ENCODE results near the gene NAP1L4. TPM values are rescaled to one million over a fixed set of nuclear protein-coding genes. Genes with fewer than 3 reads are reported as not detected.
"Not testable (repeated sequence)": the region's sequence is repeated elsewhere in the genome, so short reads cannot be mapped to it uniquely, and the experiment has no call there.

NAP1L4 gene
- total and polyA plus RNA-seq, 2 donors = 133 to 157 TPM

GRCh38 chr11:2938458-2939418 lies 53.4 kb downstream of the NAP1L4 start:
- H3K27ac ChIP-seq (ENCODE audit: low read depth in 1 of 2, low read length in 1 of 2); H3K4me3 ChIP-seq (ENCODE audit: low read length in 2 of 2); H3K4me1 ChIP-seq (ENCODE audit: control insufficient read depth in 2 of 2, insufficient read depth in 2 of 2, low read length in 2 of 2); H3K36me3 ChIP-seq (ENCODE audit: control insufficient read depth in 2 of 2, insufficient read depth in 2 of 2, low read length in 1 of 2); DNase-seq (ENCODE audit: low read depth in 6 of 9, low spot score in 9 of 9); H3K27me3 ChIP-seq (ENCODE audit: control insufficient read depth in 2 of 2, insufficient read depth in 1 of 2, low read length in 1 of 2): not testable (repeated sequence)
- WGBS = 93% methylated on average over 20 of the region's 20 CpGs
- H3K9me3 ChIP-seq (ENCODE audit: control insufficient read depth in 2 of 2, insufficient read depth in 1 of 2, low read length in 1 of 2) = peaks cover 12 to 27% of the 10 kb centered on the region in 2 donors

- not testable (repeated sequence) for H3K36me3 ChIP-seq (ENCODE audit: control insufficient read depth in 2 of 2, insufficient read depth in 2 of 2, low read length in 1 of 2); H3K27me3 ChIP-seq (ENCODE audit: control insufficient read depth in 2 of 2, insufficient read depth in 1 of 2, low read length in 1 of 2); H3K27ac ChIP-seq (ENCODE audit: low read depth in 1 of 2, low read length in 1 of 2); H3K4me1 ChIP-seq (ENCODE audit: control insufficient read depth in 2 of 2, insufficient read depth in 2 of 2, low read length in 2 of 2); H3K4me3 ChIP-seq (ENCODE audit: low read length in 2 of 2); DNase-seq (ENCODE audit: low read depth in 6 of 9, low spot score in 9 of 9)
- WGBS = 92% methylated on average over 31 of the region's 32 CpGs
- H3K9me3 ChIP-seq (ENCODE audit: control insufficient read depth in 2 of 2, insufficient read depth in 1 of 2, low read length in 1 of 2) = peaks cover 12 to 27% of the 10 kb centered on the region in 2 donors
Observed at GRCh38 chr11:2937641-2938457, 54.3 kb downstream of the NAP1L4 start.

DNA sequence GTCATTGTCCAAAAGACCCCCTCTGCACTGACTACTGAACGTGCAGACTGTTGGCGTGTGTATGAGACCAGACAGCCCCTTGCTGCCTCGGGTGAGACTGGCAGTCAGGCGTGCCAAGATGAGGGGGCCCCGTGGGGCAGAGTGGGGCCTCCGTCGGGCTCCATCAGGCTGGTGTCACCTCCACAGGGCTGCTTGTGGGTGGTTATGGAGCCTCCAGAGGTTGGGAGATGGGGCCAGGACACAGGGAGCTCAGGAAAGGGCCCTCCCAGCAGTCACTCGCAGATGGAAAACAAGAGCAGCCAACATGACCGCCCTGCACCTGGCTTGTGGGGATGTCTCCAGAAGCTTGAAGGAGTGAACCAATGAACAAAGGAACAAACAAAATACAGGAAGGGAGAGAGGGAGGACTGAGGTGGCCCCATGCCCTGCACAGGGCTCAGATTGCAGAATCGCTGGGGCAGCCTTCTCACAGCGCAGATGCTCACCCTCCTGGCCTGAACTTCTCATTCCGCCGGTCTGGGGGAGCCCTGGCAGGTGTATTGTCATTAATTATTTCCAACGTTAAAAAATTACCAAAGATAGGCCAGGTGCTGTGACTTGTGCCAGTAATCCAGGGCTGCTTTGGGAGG lies 57.4 kb downstream of the NAP1L4 start:
- H3K4me1 ChIP-seq (ENCODE audit: control insufficient read depth in 2 of 2, insufficient read depth in 2 of 2, low read length in 2 of 2) = peaks cover 0 to 12% of the 10 kb centered on the region in 2 donors
- H3K9me3 ChIP-seq (ENCODE audit: control insufficient read depth in 2 of 2, insufficient read depth in 1 of 2, low read length in 1 of 2) = peaks cover 9 to 22% of the 10 kb centered on the region in 2 donors
- no peaks in the 10 kb centered on the region for H3K36me3 ChIP-seq (ENCODE audit: control insufficient read depth in 2 of 2, insufficient read depth in 2 of 2, low read length in 1 of 2)
- H3K27me3 ChIP-seq (ENCODE audit: control insufficient read depth in 2 of 2, insufficient read depth in 1 of 2, low read length in 1 of 2) = peaks cover 19 to 38% of the 10 kb centered on the region in 2 donors
- H3K27ac ChIP-seq (ENCODE audit: low read depth in 1 of 2, low read length in 1 of 2) = no peak overlapping the region
- no peak for DNase-seq (ENCODE audit: low read depth in 6 of 9, low spot score in 9 of 9)
- H3K4me3 ChIP-seq (ENCODE audit: low read length in 2 of 2) = no peak overlapping the region
- WGBS = 94% methylated on average over 14 of the region's 14 CpGs

GRCh38 chr11:2934021-2934550 lies 58.0 kb downstream of the NAP1L4 start:
- WGBS = 96% methylated on average over 7 of the region's 7 CpGs
- no peak overlapping the region for H3K27ac ChIP-seq (ENCODE audit: low read depth in 1 of 2, low read length in 1 of 2)

GRCh38 chr11:2933375-2934020 lies 58.6 kb downstream of the NAP1L4 start:
- H3K36me3 ChIP-seq (ENCODE audit: control insufficient read depth in 2 of 2, insufficient read depth in 2 of 2, low read length in 1 of 2) = no peaks in the 10 kb centered on the region
- H3K9me3 ChIP-seq (ENCODE audit: control insufficient read depth in 2 of 2, insufficient read depth in 1 of 2, low read length in 1 of 2) = peaks cover 4 to 13% of the 10 kb centered on the region in 2 donors
- peaks cover 2 to 13% of the 10 kb centered on the region in 2 donors for H3K4me1 ChIP-seq (ENCODE audit: control insufficient read depth in 2 of 2, insufficient read depth in 2 of 2, low read length in 2 of 2)
- peak in 1 of 9 donors; percentile 36 for DNase-seq (ENCODE audit: low read depth in 6 of 9, low spot score in 9 of 9)
- peaks cover 31 to 50% of the 10 kb centered on the region in 2 donors for H3K27me3 ChIP-seq (ENCODE audit: control insufficient read depth in 2 of 2, insufficient read depth in 1 of 2, low read length in 1 of 2)
- WGBS = 43% methylated on average over 12 of the region's 12 CpGs
- H3K4me3 ChIP-seq (ENCODE audit: low read length in 2 of 2) = no peak overlapping the region
- no peak overlapping the region for H3K27ac ChIP-seq (ENCODE audit: low read depth in 1 of 2, low read length in 1 of 2)

More at GRCh38 chr11:2934021-2934550, 58.0 kb downstream of the NAP1L4 start:
- peaks cover under 1 to 13% of the 10 kb centered on the region in 2 donors for H3K4me1 ChIP-seq (ENCODE audit: control insufficient read depth in 2 of 2, insufficient read depth in 2 of 2, low read length in 2 of 2)
- H3K27me3 ChIP-seq (ENCODE audit: control insufficient read depth in 2 of 2, insufficient read depth in 1 of 2, low read length in 1 of 2) = peaks cover 25 to 44% of the 10 kb centered on the region in 2 donors
- no peak for DNase-seq (ENCODE audit: low read depth in 6 of 9, low spot score in 9 of 9)
- H3K4me3 ChIP-seq (ENCODE audit: low read length in 2 of 2) = no peak overlapping the region
- peaks cover 6 to 15% of the 10 kb centered on the region in 2 donors for H3K9me3 ChIP-seq (ENCODE audit: control insufficient read depth in 2 of 2, insufficient read depth in 1 of 2, low read length in 1 of 2)
- no peaks in the 10 kb centered on the region for H3K36me3 ChIP-seq (ENCODE audit: control insufficient read depth in 2 of 2, insufficient read depth in 2 of 2, low read length in 1 of 2)

- no peak for DNase-seq (ENCODE audit: low read depth in 6 of 9, low spot score in 9 of 9)
- peaks cover 4 to 13% of the 10 kb centered on the region in 2 donors for H3K9me3 ChIP-seq (ENCODE audit: control insufficient read depth in 2 of 2, insufficient read depth in 1 of 2, low read length in 1 of 2)
- peaks cover 2 to 13% of the 10 kb centered on the region in 2 donors for H3K4me1 ChIP-seq (ENCODE audit: control insufficient read depth in 2 of 2, insufficient read depth in 2 of 2, low read length in 2 of 2)
- WGBS = 73% methylated on average over 15 of the region's 15 CpGs
- peaks cover 37 to 57% of the 10 kb centered on the region in 2 donors for H3K27me3 ChIP-seq (ENCODE audit: control insufficient read depth in 2 of 2, insufficient read depth in 1 of 2, low read length in 1 of 2)
- no peak overlapping the region for H3K27ac ChIP-seq (ENCODE audit: low read depth in 1 of 2, low read length in 1 of 2)
- H3K36me3 ChIP-seq (ENCODE audit: control insufficient read depth in 2 of 2, insufficient read depth in 2 of 2, low read length in 1 of 2) = no peaks in the 10 kb centered on the region
- H3K4me3 ChIP-seq (ENCODE audit: low read length in 2 of 2) = no peak overlapping the region
Observed at GRCh38 chr11:2932850-2933251, 59.3 kb downstream of the NAP1L4 start.

GRCh38 chr11:2931771-2932738 lies 60.1 kb downstream of the NAP1L4 start:
- Histone ChIP-seq H3K36me3 (ENCODE audit: control insufficient read depth in 2 of 2, insufficient read depth in 2 of 2, low read length in 1 of 2) (no peaks in the 10 kb centered on the region), H3K27me3 (ENCODE audit: control insufficient read depth in 2 of 2, insufficient read depth in 1 of 2, low read length in 1 of 2) (peaks cover 45 to 65% of the 10 kb centered on the region in 2 donors), H3K27ac (ENCODE audit: low read depth in 1 of 2, low read length in 1 of 2) (no peak overlapping the region), H3K9me3 (ENCODE audit: control insufficient read depth in 2 of 2, insufficient read depth in 1 of 2, low read length in 1 of 2) (peaks cover 1 to 10% of the 10 kb centered on the region in 2 donors), H3K4me3 (ENCODE audit: low read length in 2 of 2) (no peak overlapping the region), H3K4me1 (ENCODE audit: control insufficient read depth in 2 of 2, insufficient read depth in 2 of 2, low read length in 2 of 2) (peaks cover 2 to 13% of the 10 kb centered on the region in 2 donors)
- DNase-seq (ENCODE audit: low read depth in 6 of 9, low spot score in 9 of 9) = no peak
- WGBS = 85% methylated on average over 13 of the region's 13 CpGs

All from thymus (tissue), 11 donors.